ENCODE results near the gene ASTN2.

Gene ASTN2

DNA sequence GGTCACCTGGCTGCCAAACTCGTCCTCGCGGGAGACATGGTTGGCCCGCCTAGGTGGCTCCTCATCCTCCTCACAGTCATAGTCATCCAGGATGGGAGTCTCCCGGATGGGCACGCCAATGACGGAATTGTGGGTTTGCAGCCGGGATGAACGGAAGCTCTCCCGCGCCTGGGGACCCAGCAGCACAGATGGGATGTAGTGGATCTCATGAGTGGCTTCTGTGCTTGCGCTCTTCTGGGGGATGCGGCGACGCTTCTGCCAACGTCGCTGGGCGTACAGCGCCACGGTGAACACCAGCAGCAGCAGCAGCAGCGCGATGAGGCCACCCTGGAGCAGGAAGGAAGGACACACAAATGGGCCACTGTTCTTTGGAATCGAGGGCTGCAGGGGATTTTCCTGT, 200.4 kb downstream of the ASTN2 start:
- TF ChIP-seq, protein P1, sequence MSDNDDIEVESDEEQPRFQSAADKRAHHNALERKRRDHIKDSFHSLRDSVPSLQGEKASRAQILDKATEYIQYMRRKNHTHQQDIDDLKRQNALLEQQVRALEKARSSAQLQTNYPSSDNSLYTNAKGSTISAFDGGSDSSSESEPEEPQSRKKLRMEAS (IDR thresholded peaks at IDR 0.05; ENCODE audit: low read depth, low read length) = no peak
- TF ChIP-seq, protein P2, sequence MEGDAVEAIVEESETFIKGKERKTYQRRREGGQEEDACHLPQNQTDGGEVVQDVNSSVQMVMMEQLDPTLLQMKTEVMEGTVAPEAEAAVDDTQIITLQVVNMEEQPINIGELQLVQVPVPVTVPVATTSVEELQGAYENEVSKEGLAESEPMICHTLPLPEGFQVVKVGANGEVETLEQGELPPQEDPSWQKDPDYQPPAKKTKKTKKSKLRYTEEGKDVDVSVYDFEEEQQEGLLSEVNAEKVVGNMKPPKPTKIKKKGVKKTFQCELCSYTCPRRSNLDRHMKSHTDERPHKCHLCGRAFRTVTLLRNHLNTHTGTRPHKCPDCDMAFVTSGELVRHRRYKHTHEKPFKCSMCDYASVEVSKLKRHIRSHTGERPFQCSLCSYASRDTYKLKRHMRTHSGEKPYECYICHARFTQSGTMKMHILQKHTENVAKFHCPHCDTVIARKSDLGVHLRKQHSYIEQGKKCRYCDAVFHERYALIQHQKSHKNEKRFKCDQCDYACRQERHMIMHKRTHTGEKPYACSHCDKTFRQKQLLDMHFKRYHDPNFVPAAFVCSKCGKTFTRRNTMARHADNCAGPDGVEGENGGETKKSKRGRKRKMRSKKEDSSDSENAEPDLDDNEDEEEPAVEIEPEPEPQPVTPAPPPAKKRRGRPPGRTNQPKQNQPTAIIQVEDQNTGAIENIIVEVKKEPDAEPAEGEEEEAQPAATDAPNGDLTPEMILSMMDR (IDR thresholded peaks at IDR 0.05; ENCODE audit: low read depth, low read length) = no peak
- H3K4me3 ChIP-seq (ENCODE audit: low read depth, low read length) = no peak overlapping the region
- no peak for DNase-seq (ENCODE audit: low read depth)

DNA sequence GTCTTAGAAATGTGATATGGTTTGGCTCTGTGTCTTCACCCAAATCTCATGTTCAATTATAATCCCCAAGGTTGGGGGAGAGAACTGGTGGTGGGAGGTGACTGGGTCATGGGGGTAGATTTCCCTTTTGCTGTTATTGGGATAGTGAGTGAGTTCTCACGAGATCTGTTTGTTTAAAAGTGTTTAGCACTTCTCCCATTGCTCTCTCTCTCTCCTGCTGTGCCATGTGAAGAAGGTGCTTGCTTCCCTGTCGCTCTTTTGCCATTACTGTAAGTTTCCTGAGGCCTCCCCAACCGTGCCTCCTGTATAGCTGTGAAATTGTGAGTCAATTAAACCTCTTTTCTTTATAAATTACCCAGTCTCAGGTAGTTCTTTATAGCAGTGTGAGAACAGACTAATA, 203.6 kb downstream of the ASTN2 start:
- TF ChIP-seq MYC (IDR thresholded peaks at IDR 0.05; ENCODE audit: low read depth, low read length) = no peak
- TF ChIP-seq POLR2A (IDR thresholded peaks at IDR 0.05; ENCODE audit: extremely low read depth, insufficient read length) = no peak
- H3K4me3 ChIP-seq (ENCODE audit: low read depth, low read length) = no peak overlapping the region
- DNase-seq (ENCODE audit: low read depth) = no peak

DNA sequence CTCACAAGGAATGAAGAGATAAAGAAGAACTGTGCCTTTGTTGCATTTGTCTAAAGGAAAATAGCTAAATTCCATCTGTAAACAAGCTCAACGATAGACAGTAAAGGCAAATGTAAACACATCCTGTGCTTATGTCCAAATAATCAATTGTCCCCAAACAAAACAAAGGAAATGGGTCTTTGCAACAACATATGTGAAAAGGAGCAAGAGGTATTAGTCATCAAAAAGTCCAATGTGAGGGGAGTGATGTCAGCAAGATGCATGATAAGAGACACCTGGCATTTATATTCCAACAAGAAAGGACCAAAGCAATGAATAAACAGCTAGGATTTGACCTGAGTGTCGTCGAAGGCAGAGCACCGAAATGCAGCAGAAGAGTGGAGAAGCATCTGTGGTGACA, 209.1 kb downstream of the ASTN2 start:
- H3K4me3 ChIP-seq (ENCODE audit: low read depth, low read length) = no peak overlapping the region
- no peak for TF ChIP-seq POLR2A (IDR thresholded peaks at IDR 0.05; ENCODE audit: extremely low read depth, insufficient read length)
- TF ChIP-seq, protein P1 (IDR thresholded peaks at IDR 0.05; ENCODE audit: low read depth, low read length) = no peak
- TF ChIP-seq MYC (IDR thresholded peaks at IDR 0.05; ENCODE audit: low read depth, low read length) = no peak
- TF ChIP-seq, protein P2 (IDR thresholded peaks at IDR 0.05; ENCODE audit: low read depth, low read length) = no peak
- DNase-seq (ENCODE audit: low read depth) = no peak

DNA sequence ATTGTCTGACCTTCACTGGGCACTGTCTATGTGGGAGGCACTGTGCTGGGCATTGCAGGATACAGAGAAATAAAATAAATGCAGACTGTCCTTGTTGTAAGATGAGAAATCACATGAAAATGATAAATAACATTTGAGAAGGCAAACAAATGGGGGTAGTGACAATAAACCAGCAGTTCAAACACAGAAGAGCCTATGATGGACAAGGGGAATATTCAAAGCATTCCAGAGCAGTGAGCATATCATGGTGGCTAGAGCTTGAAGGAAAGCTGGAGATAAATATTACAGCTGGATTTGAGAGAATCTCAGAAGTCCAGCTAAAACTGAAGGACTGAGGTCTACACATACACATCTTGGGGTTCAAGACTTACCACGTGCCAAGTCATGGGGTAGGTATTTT, 209.9 kb downstream of the ASTN2 start:
- no peak for DNase-seq (ENCODE audit: low read depth)
- TF ChIP-seq MYC (IDR thresholded peaks at IDR 0.05; ENCODE audit: low read depth, low read length) = no peak
- TF ChIP-seq POLR2A (IDR thresholded peaks at IDR 0.05; ENCODE audit: extremely low read depth, insufficient read length) = no peak
- TF ChIP-seq, protein P2 (IDR thresholded peaks at IDR 0.05; ENCODE audit: low read depth, low read length) = no peak
- TF ChIP-seq, protein P1 (IDR thresholded peaks at IDR 0.05; ENCODE audit: low read depth, low read length) = no peak
- H3K4me3 ChIP-seq (ENCODE audit: low read depth, low read length) = no peak overlapping the region

DNA sequence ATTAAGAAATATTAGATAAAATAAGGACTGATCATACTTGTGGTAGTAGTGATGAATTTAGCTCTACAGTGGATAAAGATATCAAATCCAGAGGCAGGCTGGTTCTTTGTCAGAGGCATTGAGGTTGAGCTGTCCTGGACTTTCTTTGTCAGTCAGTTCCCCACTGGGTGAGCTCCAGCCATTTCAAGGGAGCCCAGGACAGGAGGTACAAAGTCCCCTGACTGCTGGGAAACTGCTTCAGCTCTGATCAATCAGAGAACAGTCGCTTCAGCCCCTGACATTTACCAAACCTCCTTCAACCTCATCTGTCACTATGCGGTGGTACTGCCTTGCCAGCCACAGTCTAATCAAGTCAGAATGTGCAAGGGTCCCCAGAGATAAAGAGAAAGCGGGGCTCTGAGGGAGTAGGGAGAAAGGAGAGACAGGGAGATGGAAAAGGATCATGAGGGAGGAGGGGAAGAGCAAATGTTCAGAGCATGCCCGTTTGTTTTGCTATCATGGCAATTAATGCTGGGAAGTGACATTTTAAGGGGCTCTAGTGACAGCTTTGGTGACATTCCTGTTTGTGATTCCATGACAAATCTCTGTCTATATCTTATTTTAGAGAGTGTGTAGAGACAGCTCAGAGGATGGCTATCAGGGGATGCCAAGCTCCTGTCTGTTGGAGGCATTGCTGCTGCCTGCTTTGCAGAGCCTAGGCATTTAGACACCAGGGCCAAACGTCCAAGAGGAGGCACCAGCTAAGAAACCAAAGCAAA, 223.2 kb downstream of the ASTN2 start:
- DNase-seq (ENCODE audit: low read depth) = no peak
- no peak overlapping the region for H3K4me3 ChIP-seq (ENCODE audit: low read depth, low read length)
- TF ChIP-seq, protein P2 (IDR thresholded peaks at IDR 0.05; ENCODE audit: low read depth, low read length) = no peak
- TF ChIP-seq POLR2A (IDR thresholded peaks at IDR 0.05; ENCODE audit: extremely low read depth, insufficient read length) = no peak
- no peak for TF ChIP-seq MYC (IDR thresholded peaks at IDR 0.05; ENCODE audit: low read depth, low read length)
- TF ChIP-seq, protein P1 (IDR thresholded peaks at IDR 0.05; ENCODE audit: low read depth, low read length) = no peak

DNA sequence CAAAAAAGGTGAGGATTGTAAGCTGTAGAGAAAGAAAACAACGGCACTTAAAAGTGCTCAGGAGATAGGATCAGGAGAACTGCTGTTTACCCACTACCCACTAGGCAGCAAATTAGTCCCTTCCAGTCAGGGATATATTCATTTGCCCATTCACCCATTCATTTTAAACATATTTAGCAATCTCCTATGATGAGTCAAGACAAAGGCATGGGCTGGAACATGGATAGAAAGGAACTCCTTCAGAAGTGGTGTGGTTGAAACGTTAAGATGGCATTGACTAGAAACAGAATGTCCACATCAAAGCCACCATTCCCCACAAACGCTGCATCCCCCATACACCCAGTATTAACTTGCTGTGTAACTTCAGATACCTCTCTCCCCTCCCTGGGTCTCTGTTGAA, 225.7 kb downstream of the ASTN2 start:
- H3K4me3 ChIP-seq (ENCODE audit: low read depth, low read length) = no peak overlapping the region
- no peak for DNase-seq (ENCODE audit: low read depth)
- no peak for TF ChIP-seq POLR2A (IDR thresholded peaks at IDR 0.05; ENCODE audit: extremely low read depth, insufficient read length)
- TF ChIP-seq, protein P1 (IDR thresholded peaks at IDR 0.05; ENCODE audit: low read depth, low read length) = no peak
- no peak for TF ChIP-seq MYC (IDR thresholded peaks at IDR 0.05; ENCODE audit: low read depth, low read length)
- TF ChIP-seq, protein P2 (IDR thresholded peaks at IDR 0.05; ENCODE audit: low read depth, low read length) = no peak
